LNCaP clone FGC (cell line): ENCODE measurements around the gene LSM3.

ENCODE experiments used
- DNase-seq: peaks from one replicate; pipeline ENCODE4 v3.0.0-alpha.2; 2011; ENCODE audit warnings: low read depth
- H3K4me3 ChIP-seq: 2 replicates; pipeline ENCODE4 v1.5.1; 2011; ENCODE audit warnings: mild to moderate bottlenecking, low read depth, low read length, control low read depth
- TF ChIP-seq, protein P1 (sequence below): IDR thresholded peaks from 2 replicates; pipeline ENCODE4 v1.5.1; 2012; ENCODE audit warnings: mild to moderate bottlenecking; ENCODE audit not compliant: control insufficient read depth, insufficient read depth; ENCODE audit errors: extremely low read depth

The LSM3 gene

GRCh38 chr3:14204515-14205284, 26.1 kb downstream of the LSM3 start:
- no peak overlapping the region for H3K4me3 ChIP-seq
- TF ChIP-seq, protein P1, sequence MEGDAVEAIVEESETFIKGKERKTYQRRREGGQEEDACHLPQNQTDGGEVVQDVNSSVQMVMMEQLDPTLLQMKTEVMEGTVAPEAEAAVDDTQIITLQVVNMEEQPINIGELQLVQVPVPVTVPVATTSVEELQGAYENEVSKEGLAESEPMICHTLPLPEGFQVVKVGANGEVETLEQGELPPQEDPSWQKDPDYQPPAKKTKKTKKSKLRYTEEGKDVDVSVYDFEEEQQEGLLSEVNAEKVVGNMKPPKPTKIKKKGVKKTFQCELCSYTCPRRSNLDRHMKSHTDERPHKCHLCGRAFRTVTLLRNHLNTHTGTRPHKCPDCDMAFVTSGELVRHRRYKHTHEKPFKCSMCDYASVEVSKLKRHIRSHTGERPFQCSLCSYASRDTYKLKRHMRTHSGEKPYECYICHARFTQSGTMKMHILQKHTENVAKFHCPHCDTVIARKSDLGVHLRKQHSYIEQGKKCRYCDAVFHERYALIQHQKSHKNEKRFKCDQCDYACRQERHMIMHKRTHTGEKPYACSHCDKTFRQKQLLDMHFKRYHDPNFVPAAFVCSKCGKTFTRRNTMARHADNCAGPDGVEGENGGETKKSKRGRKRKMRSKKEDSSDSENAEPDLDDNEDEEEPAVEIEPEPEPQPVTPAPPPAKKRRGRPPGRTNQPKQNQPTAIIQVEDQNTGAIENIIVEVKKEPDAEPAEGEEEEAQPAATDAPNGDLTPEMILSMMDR = no peak
- peak; percentile 37 for DNase-seq

- H3K4me3 ChIP-seq = no peak overlapping the region
- DNase-seq = no peak
- TF ChIP-seq, protein P1 = no peak
Observed at GRCh38 chr3:14206548-14207177, 28.0 kb downstream of the LSM3 start.

- H3K4me3 ChIP-seq = no peak overlapping the region
- DNase-seq = no peak
- TF ChIP-seq, protein P1 = no peak
Observed at GRCh38 chr3:14208168-14208567, 29.6 kb downstream of the LSM3 start.

- no peak for DNase-seq
- H3K4me3 ChIP-seq = no peak overlapping the region
- TF ChIP-seq, protein P1 = no peak
Observed at GRCh38 chr3:14208977-14209394, 30.4 kb downstream of the LSM3 start.

DNA sequence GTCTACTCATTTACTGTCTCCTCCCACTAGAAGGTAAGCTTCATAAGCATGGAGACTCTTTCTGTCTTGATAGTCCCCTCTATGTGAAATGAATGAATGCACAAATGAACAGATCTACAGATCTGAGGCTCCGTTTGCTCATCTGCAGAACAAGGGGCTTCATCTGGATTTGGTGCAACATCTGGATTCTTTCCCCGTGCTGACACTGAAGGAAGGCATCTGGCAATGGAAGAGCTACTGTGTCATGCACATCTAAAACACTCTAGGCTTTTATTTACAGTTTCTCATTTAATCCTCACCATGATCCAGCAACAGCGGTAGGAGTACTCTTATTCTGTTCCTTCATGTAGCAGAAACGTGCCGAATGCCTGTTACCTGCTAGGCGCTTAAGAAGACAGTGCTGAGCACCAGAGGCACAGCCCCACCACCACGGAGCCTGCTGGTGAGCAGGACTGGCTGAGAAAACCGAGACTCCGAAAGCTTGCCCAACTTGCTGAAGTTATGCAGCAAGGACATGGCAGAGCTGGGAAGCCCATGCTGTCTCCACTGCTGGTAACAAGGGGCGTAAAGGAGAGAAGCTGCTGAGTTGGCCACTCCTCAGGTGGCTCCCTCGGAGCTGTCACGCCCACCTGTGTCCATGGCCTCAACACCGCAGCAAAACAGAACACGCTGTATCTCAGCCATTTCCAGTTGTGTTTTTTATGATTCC, 31.1 kb downstream of the LSM3 start:
- no peak overlapping the region for H3K4me3 ChIP-seq
- DNase-seq = no peak
- TF ChIP-seq, protein P1 = no peak

GRCh38 chr3:14210290-14210688, 31.7 kb downstream of the LSM3 start:
- no peak overlapping the region for H3K4me3 ChIP-seq
- TF ChIP-seq, protein P1 = no peak
- DNase-seq = no peak
